GM12891 (cell line): Measurements from ENCODE around the gene KRT35.

Experiments used
- PAX5 ChIP-seq: IDR thresholded peaks from 2 replicates; pipeline ENCODE4 v1.6.1; 2011; ENCODE audit warnings: low read length, moderate library complexity, mild to moderate bottlenecking; ENCODE audit not compliant: insufficient read depth, severe bottlenecking
- POLR2A ChIP-seq: IDR thresholded peaks from 2 replicates; pipeline ENCODE4 v1.6.1; 2011; ENCODE audit warnings: low read depth, low read length, control low read depth
- POLR2AphosphoS5 ChIP-seq: IDR thresholded peaks from 2 replicates; pipeline ENCODE4 v1.6.1; 2011; ENCODE audit warnings: low read depth, low read length, control low read depth
- SPI1 ChIP-seq: IDR thresholded peaks from 2 replicates; pipeline ENCODE4 v1.6.1; 2011; ENCODE audit warnings: low read depth, low read length, control low read depth
- TAF1 ChIP-seq: IDR thresholded peaks from 2 replicates; pipeline ENCODE4 v1.6.1; 2011; ENCODE audit warnings: low read depth, low read length, control low read depth

GRCh38 chr17:41480581-41480980 lies 370 bp downstream of the KRT35 start:
- TF ChIP-seq POLR2AphosphoS5 (no peak), TAF1 (no peak), POLR2A (no peak), SPI1 (no peak), PAX5 (no peak)
